Fibroblast of lung (primary cell): Measurements from ENCODE around the gene SIGLEC9. TPM values are rescaled to one million over a fixed set of nuclear protein-coding genes. Genes with fewer than 3 reads are reported as not detected.
A peak's percentile ranks its signal among the peaks of the same experiment; 100 is the strongest.

Source experiments
- DNase-seq, 2 donors: peaks; one replicate each; pipeline versions ENCODE4 v3.0.0 to v3.0.0-alpha.2; 2010; ENCODE audit warnings: low read depth in 2 of 2
- H2AFZ ChIP-seq: 2 replicates; pipeline ENCODE4 v1.5.1; 2012; ENCODE audit warnings: low read length, control low read depth, inconsistent platforms
- H3K27ac ChIP-seq: 2 replicates; pipeline ENCODE4 v1.5.1; 2011; ENCODE audit warnings: low read length, control low read depth; ENCODE audit not compliant: insufficient read depth
- H3K27me3 ChIP-seq: 2 replicates; pipeline ENCODE4 v1.5.1; 2011; ENCODE audit warnings: mild to moderate bottlenecking, low read length; ENCODE audit not compliant: control insufficient read depth, insufficient read depth
- H3K36me3 ChIP-seq: 2 replicates; pipeline ENCODE4 v1.5.1; 2011; ENCODE audit warnings: low read length; ENCODE audit not compliant: control insufficient read depth, insufficient read depth
- H3K4me1 ChIP-seq: 2 replicates; pipeline ENCODE4 v1.5.1; 2011; ENCODE audit warnings: low read length; ENCODE audit not compliant: control insufficient read depth, insufficient read depth; ENCODE audit errors: extremely low read depth
- H3K4me2 ChIP-seq: 2 replicates; pipeline ENCODE4 v1.5.1; 2011; ENCODE audit warnings: low read length, control low read depth; ENCODE audit not compliant: insufficient read depth; ENCODE audit errors: extremely low read depth
- H3K4me3 ChIP-seq, 4 experiments: fragments of 200-600 bp in 1 of 4; sonication (generic) in 1 of 4; replicated peaks in 1 of 4; 2 replicates each; pipeline ENCODE4 v1.5.1; 2011 to 2016; ENCODE audit warnings: low read length in 4 of 4, low read depth in 3 of 4, mild to moderate bottlenecking in 3 of 4, control low read depth in 2 of 4, inconsistent platforms in 1 of 4, mixed read lengths in 1 of 4; ENCODE audit not compliant: insufficient read depth in 1 of 4; ENCODE audit errors: control extremely low read depth in 1 of 4
- H3K79me2 ChIP-seq: 2 replicates; pipeline ENCODE4 v1.5.1; 2012; ENCODE audit warnings: mild to moderate bottlenecking, low read length, inconsistent platforms; ENCODE audit not compliant: control insufficient read depth, insufficient read depth
- H3K9ac ChIP-seq: 2 replicates; pipeline ENCODE4 v1.5.1; 2011; ENCODE audit warnings: mild to moderate bottlenecking, low read length, control low read depth; ENCODE audit not compliant: insufficient read depth
- H3K9me3 ChIP-seq: 2 replicates; pipeline ENCODE4 v1.5.1; 2012; ENCODE audit warnings: low read depth, low read length; ENCODE audit not compliant: control insufficient read depth, insufficient read depth
- H4K20me1 ChIP-seq: 2 replicates; pipeline ENCODE4 v1.5.1; 2011; ENCODE audit warnings: low read length; ENCODE audit not compliant: control insufficient read depth, insufficient read depth; ENCODE audit errors: extremely low read depth
- EZH2 ChIP-seq: IDR thresholded peaks from 2 replicates; pipeline ENCODE4 v1.5.1; 2012; ENCODE audit warnings: low read length, control low read depth, mild to moderate bottlenecking; ENCODE audit errors: missing control alignments
- polyA plus RNA-seq, 2 donors: library from polyadenylated mRNA; depleted of rRNA in 1 of 2; stranded (reverse) in 1 of 2; unstranded in 1 of 2; fragments of >200 nt; gene quantifications; 2 replicates each; pipeline ENCODE4 v1.2.1, GENCODE V29; 2011 to 2012; ENCODE audit warnings: missing spikeins in 1 of 2
- total RNA-seq: library from RNA; depleted of rRNA; stranded (reverse); fragments of >200 nt; gene quantifications from 2 replicates; pipeline ENCODE4 v1.2.1, GENCODE V29; 2014
- TF ChIP-seq, protein P1 (sequence below), 2 donors: IDR thresholded peaks in 1 of 2; conservative IDR thresholded peaks in 1 of 2; 1 replicate in 1 of 2; 2 replicates in 1 of 2; pipeline ENCODE4 v1.5.1; 2011 to 2012; ENCODE audit warnings: low read length in 2 of 2, control low read depth in 1 of 2, inconsistent platforms in 1 of 2, low read depth in 1 of 2, mild to moderate bottlenecking in 1 of 2

The SIGLEC9 gene
- total and polyA plus RNA-seq, 2 donors (not counting 1 experiment from before 2014, with no cell fraction given): not detected

DNA sequence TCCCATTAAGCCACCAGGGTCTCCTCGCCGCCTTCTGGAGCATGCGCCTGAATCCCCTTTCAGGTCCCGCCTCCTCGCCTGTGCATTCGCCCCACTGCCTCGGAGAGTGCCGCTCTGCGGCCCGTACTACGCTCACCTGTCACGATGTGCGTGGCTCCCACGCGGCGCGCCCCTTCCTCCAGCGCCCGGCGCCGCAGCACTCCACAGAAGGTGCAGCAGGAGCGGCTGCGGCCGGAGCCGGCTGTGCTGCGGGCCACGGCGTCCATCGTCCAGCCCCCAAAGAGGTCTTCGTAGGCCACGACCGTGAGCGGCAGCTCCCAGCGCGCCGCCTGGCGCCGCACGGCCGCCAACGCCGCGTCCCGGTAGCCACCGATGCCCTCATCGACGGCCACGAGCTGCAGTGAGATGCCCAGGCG is 20.8 kb upstream of the SIGLEC9 start:
- Histone ChIP-seq H3K79me2 (peaks cover 23% of the 10 kb centered on the region), H3K9me3 (no peaks in the 10 kb centered on the region)

DNA sequence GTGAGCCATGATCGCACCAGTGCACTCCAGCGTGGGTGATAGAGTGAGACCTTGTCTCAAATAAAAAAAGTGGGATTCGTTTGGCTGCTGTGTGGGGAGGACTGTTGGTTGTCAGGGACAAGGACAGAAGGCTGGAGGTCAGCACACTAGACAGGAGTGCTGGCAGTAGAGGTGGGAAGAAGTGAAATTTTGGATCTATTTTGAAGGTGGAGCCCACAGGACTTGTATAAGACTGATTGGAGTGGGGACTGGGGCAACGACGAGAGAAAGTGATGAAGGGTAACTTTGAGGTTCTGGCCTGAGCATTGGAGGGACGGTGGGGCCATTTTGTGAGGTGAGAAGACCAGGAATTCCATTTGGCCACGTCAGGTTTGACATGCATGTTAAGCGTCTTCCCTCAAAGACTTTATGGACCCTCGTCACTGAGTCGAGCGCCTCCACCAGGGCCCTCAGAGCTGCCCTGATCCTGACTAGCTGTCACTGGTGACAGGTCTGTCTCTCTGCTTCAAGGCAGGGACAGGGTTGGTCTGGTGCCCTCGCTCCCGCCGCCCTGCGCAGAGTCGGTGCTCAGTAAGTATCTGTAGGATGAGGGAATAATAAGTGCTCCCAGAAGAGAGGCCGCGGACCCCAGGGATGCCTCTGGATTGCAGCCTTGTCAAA is 17.2 kb upstream of the SIGLEC9 start:
- no peaks in the 10 kb centered on the region for H3K4me1 ChIP-seq
- H2AFZ ChIP-seq: no peak overlapping the region
- no peaks in the 10 kb centered on the region for H4K20me1 ChIP-seq
- peak overlapping the region; percentile 46 to 94 (median 71) for H3K4me3 ChIP-seq
- H3K9ac ChIP-seq: peak overlapping the region; percentile 64
- H3K36me3 ChIP-seq: peaks cover 5% of the 10 kb centered on the region
- H3K4me2 ChIP-seq: peak overlapping the region; percentile 18
- H3K27ac ChIP-seq: peak overlapping the region; percentile 67
- TF ChIP-seq, protein P1, sequence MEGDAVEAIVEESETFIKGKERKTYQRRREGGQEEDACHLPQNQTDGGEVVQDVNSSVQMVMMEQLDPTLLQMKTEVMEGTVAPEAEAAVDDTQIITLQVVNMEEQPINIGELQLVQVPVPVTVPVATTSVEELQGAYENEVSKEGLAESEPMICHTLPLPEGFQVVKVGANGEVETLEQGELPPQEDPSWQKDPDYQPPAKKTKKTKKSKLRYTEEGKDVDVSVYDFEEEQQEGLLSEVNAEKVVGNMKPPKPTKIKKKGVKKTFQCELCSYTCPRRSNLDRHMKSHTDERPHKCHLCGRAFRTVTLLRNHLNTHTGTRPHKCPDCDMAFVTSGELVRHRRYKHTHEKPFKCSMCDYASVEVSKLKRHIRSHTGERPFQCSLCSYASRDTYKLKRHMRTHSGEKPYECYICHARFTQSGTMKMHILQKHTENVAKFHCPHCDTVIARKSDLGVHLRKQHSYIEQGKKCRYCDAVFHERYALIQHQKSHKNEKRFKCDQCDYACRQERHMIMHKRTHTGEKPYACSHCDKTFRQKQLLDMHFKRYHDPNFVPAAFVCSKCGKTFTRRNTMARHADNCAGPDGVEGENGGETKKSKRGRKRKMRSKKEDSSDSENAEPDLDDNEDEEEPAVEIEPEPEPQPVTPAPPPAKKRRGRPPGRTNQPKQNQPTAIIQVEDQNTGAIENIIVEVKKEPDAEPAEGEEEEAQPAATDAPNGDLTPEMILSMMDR (conservative IDR thresholded peaks at IDR 0.05 in 1 of 2, IDR thresholded peaks at IDR 0.05 in 1 of 2; ENCODE audit: low read depth in 1 of 2, low read length in 2 of 2): no peak
- no peak for TF ChIP-seq EZH2
- peaks cover 3% of the 10 kb centered on the region for H3K27me3 ChIP-seq
- no peaks in the 10 kb centered on the region for H3K9me3 ChIP-seq
- H3K79me2 ChIP-seq: peaks cover 23% of the 10 kb centered on the region
- DNase-seq: peak; percentile 16 to 43

More for the DNA sequence above, 20.8 kb upstream of the SIGLEC9 start:
- DNase-seq: no peak
- Histone ChIP-seq H3K27ac (no peak overlapping the region), H4K20me1 (no peaks in the 10 kb centered on the region), H3K27me3 (no peaks in the 10 kb centered on the region), H3K36me3 (peaks cover 6% of the 10 kb centered on the region), H2AFZ (no peak overlapping the region), H3K4me2 (no peak overlapping the region), H3K9ac (no peak overlapping the region), H3K4me3 (no peak overlapping the region), H3K4me1 (no peaks in the 10 kb centered on the region)
- TF ChIP-seq EZH2: no peak
- TF ChIP-seq, protein P1 (conservative IDR thresholded peaks at IDR 0.05 in 1 of 2, IDR thresholded peaks at IDR 0.05 in 1 of 2; ENCODE audit: low read depth in 1 of 2, low read length in 2 of 2): no peak

- Histone ChIP-seq H3K4me3 (peak within 1 kb of the TSS; percentile 46 to 94 (median 71)), H3K4me1 (no peaks in the 10 kb centered on the region), H3K27me3 (peaks cover 7% of the 10 kb centered on the region), H3K79me2 (peaks cover 23% of the 10 kb centered on the region), H4K20me1 (no peaks in the 10 kb centered on the region), H3K27ac (peak within 1 kb of the TSS; percentile 67), H3K9ac (peak within 1 kb of the TSS; percentile 64), H3K4me2 (peak within 1 kb of the TSS; percentile 37), H2AFZ (peak within 1 kb of the TSS; percentile 78), H3K9me3 (no peaks in the 10 kb centered on the region), H3K36me3 (peaks cover 2% of the 10 kb centered on the region)
- DNase-seq: peak; percentile 99
- TF ChIP-seq EZH2: no peak
- TF ChIP-seq, protein P1 (conservative IDR thresholded peaks at IDR 0.05 in 1 of 2, IDR thresholded peaks at IDR 0.05 in 1 of 2; ENCODE audit: low read depth in 1 of 2, low read length in 2 of 2): no peak
Measured at GRCh38 chr19:51108066-51108804, 16.5 kb upstream of the SIGLEC9 start, which contains the start of gene CTU1. Gene CTU1, minus strand, starts transcription at chr19:51108409. Its CDS starts 3,840 bp downstream, at chr19:51104569.
